Hepatic stellate cell (primary cell): Measurements from ENCODE around the gene ACER2.
"Not testable (repeated sequence)": the region's sequence is repeated elsewhere in the genome, so short reads cannot be mapped to it uniquely, and the experiment has no call there.

Experiments
- DNase-seq: peaks from one replicate; pipeline ENCODE4 v3.0.0; 2011; ENCODE audit warnings: low spot score

Gene ACER2

GRCh38 chr9:19409401-19410194 lies 789 bp downstream of the ACER2 start:
- peak; percentile 28 for DNase-seq

- no peak for DNase-seq
These were observed 1.3 kb downstream of the ACER2 start for GRCh38 chr9:19410195-19410503.

- DNase-seq, result no peak
These were observed 1.8 kb downstream of the ACER2 start for GRCh38 chr9:19410594-19410993.

GRCh38 chr9:19411316-19411715 lies 2.5 kb downstream of the ACER2 start:
- no peak for DNase-seq

GRCh38 chr9:19413456-19413855 lies 4.6 kb downstream of the ACER2 start:
- DNase-seq, result not testable (repeated sequence)

GRCh38 chr9:19416143-19416542 lies 7.3 kb downstream of the ACER2 start:
- no peak for DNase-seq

GRCh38 chr9:19420877-19421276 lies 12.1 kb downstream of the ACER2 start:
- no peak for DNase-seq

GRCh38 chr9:19423163-19423562 lies 14.4 kb downstream of the ACER2 start:
- no peak for DNase-seq

GRCh38 chr9:19424176-19424779 lies 15.5 kb downstream of the ACER2 start:
- DNase-seq, result no peak

GRCh38 chr9:19429595-19429994 lies 20.8 kb downstream of the ACER2 start:
- DNase-seq, result no peak

- DNase-seq, result no peak
These were observed 21.5 kb downstream of the ACER2 start for GRCh38 chr9:19430201-19430760.

- DNase-seq, result no peak
These were observed 22.8 kb downstream of the ACER2 start for GRCh38 chr9:19431361-19432171.

- DNase-seq, result no peak
These were observed 23.7 kb downstream of the ACER2 start for GRCh38 chr9:19432473-19432872.

GRCh38 chr9:19433729-19434128 lies 24.9 kb downstream of the ACER2 start:
- DNase-seq, result not testable (repeated sequence)

- DNase-seq, result no peak
These were observed 31.6 kb downstream of the ACER2 start for GRCh38 chr9:19440376-19440775.

GRCh38 chr9:19440823-19441580 lies 32.2 kb downstream of the ACER2 start:
- no peak for DNase-seq

GRCh38 chr9:19441730-19442129 lies 32.9 kb downstream of the ACER2 start:
- DNase-seq, result no peak

- DNase-seq, result no peak
These were observed 33.4 kb downstream of the ACER2 start for GRCh38 chr9:19442240-19442639.

- DNase-seq, result no peak
These were observed 36.6 kb downstream of the ACER2 start for GRCh38 chr9:19445452-19445851.

- DNase-seq, result no peak
These were observed 37.6 kb downstream of the ACER2 start for GRCh38 chr9:19446361-19446861.

- DNase-seq, result no peak
These were observed 42.7 kb downstream of the ACER2 start for GRCh38 chr9:19451240-19452087.
